ENCODE data around the gene COX17. TPM values are rescaled to one million over a fixed set of nuclear protein-coding genes. Genes with fewer than 3 reads are reported as not detected.

COX17 gene
- total RNA-seq, 2 experiments from 2014 or later = 52.7 to 54.5 TPM

DNA sequence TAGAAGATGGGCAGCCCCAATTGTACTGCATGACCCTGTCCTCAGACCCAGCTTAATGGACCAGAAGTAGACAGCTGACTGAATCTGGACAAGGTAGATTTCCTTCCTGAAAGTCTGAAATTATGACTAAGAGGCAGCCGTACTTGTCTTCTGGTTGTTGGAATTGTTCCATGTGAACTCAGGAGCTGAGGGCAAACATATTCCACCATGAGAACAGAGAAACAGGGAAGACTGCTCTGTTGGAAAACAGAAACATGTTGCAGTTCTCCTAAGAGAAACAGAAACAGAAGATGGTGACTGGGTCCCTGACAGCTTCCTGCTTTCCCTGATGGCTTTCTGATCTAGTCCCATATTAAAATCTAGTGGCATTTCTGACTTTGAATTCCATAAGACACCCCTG, 41.0 kb downstream of the COX17 start:
- Mint-ChIP-seq H3K27ac (no peak overlapping the region), H3K9me3 (peaks cover 7% of the 10 kb centered on the region), H3K36me3 (ENCODE audit: low read depth) (peaks cover 12% of the 10 kb centered on the region), H3K4me3 (no peak overlapping the region), H3K27me3 (no peaks in the 10 kb centered on the region), H3K4me1 (peaks cover 29% of the 10 kb centered on the region)
- POLR2A ChIA-PET = no interaction called here
- DNase-seq = no peak
- CTCF ChIA-PET = interaction anchor here (1.5 kb wide), 2 partner anchors 10 to 16 kb away, joined by 4 read pairs; no protein-coding TSS in a partner anchor

DNA sequence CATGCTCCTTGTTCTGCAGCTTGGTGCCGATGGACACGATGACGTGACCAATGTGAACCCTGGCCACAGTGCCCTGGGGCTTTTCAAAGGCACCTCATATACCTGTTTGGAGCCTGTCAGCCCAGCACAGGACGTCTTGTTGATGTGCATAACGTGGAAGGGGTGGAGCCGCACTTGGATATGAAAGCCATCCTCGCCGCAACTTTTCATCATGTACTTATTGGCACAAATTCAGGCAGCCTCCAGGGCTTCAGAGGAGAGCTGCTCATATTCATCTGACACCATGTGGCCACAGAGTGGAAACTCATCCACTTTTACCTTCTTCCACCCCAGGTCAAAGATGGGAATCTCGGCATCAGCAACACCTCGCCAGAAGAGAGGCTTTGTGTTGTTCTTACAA, 41.5 kb downstream of the COX17 start:
- Mint-ChIP-seq H3K36me3 (ENCODE audit: low read depth) (peaks cover 9% of the 10 kb centered on the region), H3K4me3 (no peak overlapping the region), H3K4me1 (peaks cover 29% of the 10 kb centered on the region), H3K27me3 (no peaks in the 10 kb centered on the region), H3K9me3 (peaks cover 7% of the 10 kb centered on the region), H3K27ac (no peak overlapping the region)
- no peak for DNase-seq
- CTCF ChIA-PET = interaction anchor here (1.5 kb wide), 2 partner anchors 9 to 16 kb away, joined by 4 read pairs; no protein-coding TSS in a partner anchor
- POLR2A ChIA-PET = no interaction called here

DNA sequence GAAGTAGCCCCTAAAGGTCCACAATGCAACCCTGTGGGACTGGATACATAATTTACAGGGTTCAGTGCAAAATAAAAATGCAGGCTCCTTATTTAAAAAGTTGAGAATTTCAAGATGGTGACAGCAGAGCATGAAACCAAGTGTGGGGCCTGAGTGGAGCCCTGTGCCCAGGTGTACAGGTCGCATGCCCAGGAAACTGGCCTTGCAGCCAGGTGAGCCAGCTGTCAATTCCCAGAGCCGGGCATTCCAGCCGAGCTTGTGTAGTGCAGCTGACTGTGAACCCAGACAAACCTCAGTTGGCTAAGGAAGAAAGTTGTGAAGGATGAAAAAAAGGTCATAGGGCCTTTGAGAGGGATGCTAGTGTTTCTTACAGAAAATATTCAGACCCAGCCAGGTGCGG, 44.4 kb downstream of the COX17 start:
- DNase-seq = no peak
- H3K4me3 Mint-ChIP-seq = no peak overlapping the region
- H3K36me3 Mint-ChIP-seq (ENCODE audit: low read depth) = no peaks in the 10 kb centered on the region
- H3K4me1 Mint-ChIP-seq = peaks cover 16% of the 10 kb centered on the region
- H3K27me3 Mint-ChIP-seq = peaks cover 7% of the 10 kb centered on the region
- CTCF ChIA-PET = no interaction called here
- POLR2A ChIA-PET = no interaction called here
- no peak overlapping the region for H3K27ac Mint-ChIP-seq
- no peaks in the 10 kb centered on the region for H3K9me3 Mint-ChIP-seq

DNA sequence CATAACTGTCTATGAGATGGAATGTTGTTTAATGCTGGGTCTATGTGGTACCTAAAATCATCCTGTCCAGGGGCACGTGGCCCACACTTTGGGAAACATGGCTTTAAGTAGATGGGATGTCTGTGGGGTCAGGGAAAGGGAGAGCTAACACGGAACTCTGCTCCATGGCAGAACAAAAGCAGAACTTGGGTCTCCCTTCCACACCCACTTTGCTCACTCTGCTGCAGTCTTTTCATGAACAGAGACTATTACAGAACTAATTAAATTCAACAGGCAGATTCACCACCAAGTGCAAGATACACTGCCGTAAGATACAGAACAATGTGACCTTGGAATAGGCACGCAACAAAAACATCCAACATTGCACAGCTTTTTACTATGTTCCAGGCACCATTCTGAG, 45.0 kb downstream of the COX17 start:
- ChIA-PET POLR2A (no interaction called here), CTCF (no interaction called here)
- H3K27me3 Mint-ChIP-seq = peaks cover 7% of the 10 kb centered on the region
- peaks cover 12% of the 10 kb centered on the region for H3K4me1 Mint-ChIP-seq
- no peaks in the 10 kb centered on the region for H3K9me3 Mint-ChIP-seq
- no peak for DNase-seq
- H3K27ac Mint-ChIP-seq = no peak overlapping the region
- no peak overlapping the region for H3K4me3 Mint-ChIP-seq
- no peaks in the 10 kb centered on the region for H3K36me3 Mint-ChIP-seq (ENCODE audit: low read depth)

DNA sequence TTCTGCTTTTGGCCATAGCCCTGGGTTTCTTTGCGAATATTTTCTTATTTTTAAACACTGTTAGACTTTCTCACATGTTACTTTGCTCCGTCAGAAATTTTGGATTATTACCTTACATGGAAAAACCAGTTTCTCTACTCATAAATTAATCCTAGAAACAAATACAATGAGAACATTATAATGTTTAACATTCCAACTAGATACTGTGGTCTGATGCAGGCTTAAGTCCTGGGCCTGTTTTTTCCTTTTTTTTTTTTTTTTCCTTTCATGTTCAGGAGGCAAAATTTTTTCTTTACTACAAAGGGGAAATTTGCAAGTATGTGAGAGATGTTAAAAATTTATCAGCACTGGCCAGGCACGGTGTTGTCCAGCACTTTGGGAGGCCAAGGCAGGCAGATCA, 45.7 kb downstream of the COX17 start:
- Mint-ChIP-seq H3K27ac (no peak overlapping the region), H3K4me3 (no peak overlapping the region), H3K27me3 (peaks cover 7% of the 10 kb centered on the region), H3K9me3 (no peaks in the 10 kb centered on the region), H3K4me1 (peaks cover 11% of the 10 kb centered on the region), H3K36me3 (ENCODE audit: low read depth) (no peaks in the 10 kb centered on the region)
- no peak for DNase-seq
- ChIA-PET CTCF (interaction anchor here (0.6 to 0.7 kb wide), 2 partner anchors 44 to 53 kb away, joined by 3 to 4 read pairs; no protein-coding TSS in a partner anchor), POLR2A (interaction anchor here (0.6 kb wide), 1 partner anchor 16 kb away, joined by 4 read pairs; no protein-coding TSS in a partner anchor)

DNA sequence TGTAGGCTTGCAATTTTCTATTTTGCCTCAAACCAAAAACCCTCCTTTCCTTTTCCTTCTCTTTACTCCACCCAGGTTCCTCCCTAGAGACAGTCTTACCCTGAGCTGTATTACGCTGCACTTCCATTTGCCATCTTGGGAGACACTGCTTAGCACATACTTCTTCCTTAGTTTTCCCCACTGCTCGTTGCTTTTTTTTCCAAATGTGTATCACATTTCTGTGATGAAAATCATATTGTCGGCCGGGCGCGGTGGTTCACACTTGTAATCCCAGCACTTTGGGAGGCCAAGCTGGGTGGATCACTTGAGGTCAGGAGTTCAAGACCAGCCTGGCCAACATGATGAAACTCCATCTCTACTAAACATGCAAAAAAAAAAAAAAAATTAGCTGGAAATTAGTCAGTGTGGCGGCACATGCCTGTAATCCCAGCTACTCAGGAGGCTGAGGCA, 46.3 kb downstream of the COX17 start:
- Mint-ChIP-seq H3K4me1 (peaks cover 12% of the 10 kb centered on the region), H3K9me3 (no peaks in the 10 kb centered on the region), H3K27me3 (peaks cover 7% of the 10 kb centered on the region), H3K4me3 (no peak overlapping the region), H3K36me3 (ENCODE audit: low read depth) (no peaks in the 10 kb centered on the region), H3K27ac (no peak overlapping the region)
- CTCF ChIA-PET = interaction anchor here (0.6 to 0.7 kb wide), 2 partner anchors 44 to 52 kb away, joined by 3 to 4 read pairs; no protein-coding TSS in a partner anchor
- POLR2A ChIA-PET = interaction anchor here (0.6 kb wide), 1 partner anchor 17 kb away, joined by 4 read pairs; no protein-coding TSS in a partner anchor
- DNase-seq = no peak

DNA sequence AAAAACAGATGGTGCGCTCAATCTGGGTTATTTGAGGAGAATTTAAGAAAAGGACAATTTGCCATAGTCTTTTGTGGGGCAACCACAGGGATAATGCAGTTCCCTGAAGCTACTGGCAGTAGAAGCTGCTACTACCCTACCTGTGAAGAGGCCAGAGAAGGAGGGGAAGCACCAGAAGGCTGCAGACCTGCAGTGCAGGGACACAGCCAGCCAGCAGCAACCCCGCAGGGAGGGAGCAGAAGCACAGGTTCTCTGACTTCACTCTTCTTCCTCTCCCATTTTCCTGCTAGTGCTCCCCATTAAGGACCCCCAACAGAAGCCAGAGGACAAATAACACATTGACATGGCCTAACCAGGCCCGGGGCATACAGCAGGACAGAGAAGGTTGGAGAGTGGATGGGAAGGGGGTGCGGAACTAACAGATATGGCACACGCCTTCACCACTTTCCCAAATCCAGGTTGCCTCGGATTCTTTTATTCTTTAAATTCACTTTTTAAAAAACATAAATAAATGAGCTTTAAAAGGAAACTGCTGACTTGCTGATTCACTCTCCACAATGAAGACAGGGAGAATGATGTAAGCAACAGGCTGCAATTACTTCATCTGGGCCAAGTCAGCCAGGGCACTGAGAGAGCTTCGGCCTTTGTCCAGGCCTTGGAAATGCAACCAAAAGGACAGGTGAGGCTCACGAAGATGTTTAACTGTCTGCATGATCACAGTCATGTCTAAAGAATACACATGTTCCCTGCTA, 46.9 kb downstream of the COX17 start:
- no peak for DNase-seq
- ChIA-PET CTCF (no interaction called here), POLR2A (no interaction called here)
- H3K4me1 Mint-ChIP-seq = peaks cover 12% of the 10 kb centered on the region
- H3K27ac Mint-ChIP-seq = no peak overlapping the region
- H3K9me3 Mint-ChIP-seq = no peaks in the 10 kb centered on the region
- no peaks in the 10 kb centered on the region for H3K36me3 Mint-ChIP-seq (ENCODE audit: low read depth)
- H3K27me3 Mint-ChIP-seq = peaks cover 7% of the 10 kb centered on the region
- H3K4me3 Mint-ChIP-seq = no peak overlapping the region

DNA sequence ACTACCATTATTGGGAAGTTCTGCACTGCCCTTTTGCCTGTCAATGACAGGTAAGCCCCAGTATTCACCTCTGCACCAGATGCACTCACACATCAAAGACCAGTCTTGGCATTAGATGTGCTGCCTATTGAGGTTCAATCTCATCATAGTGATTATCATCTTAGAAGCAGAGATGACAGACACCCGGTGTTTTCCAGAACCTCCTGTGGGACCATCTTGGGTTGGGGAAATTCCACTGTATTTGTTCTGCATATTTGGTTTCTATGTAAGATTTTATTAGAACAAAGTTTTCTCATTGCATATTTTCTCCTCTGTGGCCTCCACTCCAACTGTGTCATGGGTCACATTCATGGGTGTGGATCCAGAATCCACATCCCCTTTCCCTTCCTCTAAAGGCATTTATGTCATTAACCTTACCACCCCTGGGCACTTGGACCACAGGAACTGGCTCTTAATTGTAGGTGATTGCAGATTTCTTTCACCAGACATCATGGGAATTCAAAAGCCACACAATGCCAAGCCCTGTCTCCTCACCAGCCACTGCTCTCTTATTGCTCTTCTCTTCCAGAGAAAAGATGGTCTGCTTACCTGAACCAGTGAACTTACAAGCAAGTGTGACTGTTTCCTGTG, 48.3 kb downstream of the COX17 start:
- no peak overlapping the region for H3K27ac Mint-ChIP-seq
- no peaks in the 10 kb centered on the region for H3K9me3 Mint-ChIP-seq
- DNase-seq = no peak
- POLR2A ChIA-PET = no interaction called here
- CTCF ChIA-PET = interaction anchor here (0.7 to 3.1 kb wide), 4 partner anchors 12 to 74 kb away, joined by 3 to 17 read pairs (median 4); no protein-coding TSS in a partner anchor
- peaks cover 12% of the 10 kb centered on the region for H3K4me1 Mint-ChIP-seq
- H3K36me3 Mint-ChIP-seq (ENCODE audit: low read depth) = no peaks in the 10 kb centered on the region
- H3K4me3 Mint-ChIP-seq = no peak overlapping the region
- H3K27me3 Mint-ChIP-seq = peaks cover 7% of the 10 kb centered on the region

DNA sequence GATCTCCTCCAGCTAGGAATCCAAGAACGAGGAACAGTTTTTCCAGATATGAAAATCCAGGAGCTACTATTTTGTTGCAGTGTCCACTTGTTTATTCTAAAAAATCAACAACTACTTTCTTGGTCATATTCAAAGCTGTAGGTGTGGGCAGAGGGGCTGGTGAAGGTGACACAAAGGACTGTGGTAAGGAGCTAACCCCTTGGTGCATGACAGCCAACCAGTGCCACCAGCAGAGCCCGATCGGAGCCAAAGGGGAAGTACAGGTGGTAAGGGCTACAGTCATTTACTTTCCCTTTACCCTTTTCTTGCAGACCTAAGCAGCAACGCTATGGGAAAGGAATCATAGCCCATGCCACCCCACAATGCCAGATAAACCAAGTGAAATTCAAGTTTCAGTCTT, 48.8 kb downstream of the COX17 start:
- H3K4me1 Mint-ChIP-seq = peaks cover 12% of the 10 kb centered on the region
- H3K27ac Mint-ChIP-seq = no peak overlapping the region
- H3K27me3 Mint-ChIP-seq = peaks cover 7% of the 10 kb centered on the region

DNA sequence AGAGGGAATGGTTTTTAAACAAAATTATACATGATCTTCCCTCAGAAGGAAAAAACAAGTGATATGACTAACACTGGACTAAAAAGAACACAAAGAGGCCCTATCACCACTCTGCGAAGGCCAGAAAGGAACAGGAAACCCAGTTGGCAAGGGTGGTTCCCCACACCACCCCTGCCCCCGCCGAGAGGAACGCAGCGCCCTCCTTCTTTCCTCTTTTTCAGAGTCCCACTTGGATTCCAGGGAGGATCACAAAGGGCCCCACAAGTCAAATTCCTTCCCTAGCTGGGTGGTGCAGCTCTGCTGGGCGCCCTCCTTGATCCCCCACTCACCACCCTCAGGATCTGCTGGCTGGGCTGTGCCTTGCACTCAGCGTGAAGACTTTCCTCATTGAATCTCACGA, 49.7 kb downstream of the COX17 start:
- no peaks in the 10 kb centered on the region for H3K9me3 Mint-ChIP-seq
- DNase-seq = no peak
- H3K4me1 Mint-ChIP-seq = peaks cover 12% of the 10 kb centered on the region
- no peak overlapping the region for H3K27ac Mint-ChIP-seq
- ChIA-PET POLR2A (no interaction called here), CTCF (interaction anchor here (0.7 to 3.1 kb wide), 3 partner anchors 10 to 70 kb away, joined by 3 to 17 read pairs (median 5); no protein-coding TSS in a partner anchor)
- no peak overlapping the region for H3K4me3 Mint-ChIP-seq
- H3K36me3 Mint-ChIP-seq (ENCODE audit: low read depth) = no peaks in the 10 kb centered on the region
- H3K27me3 Mint-ChIP-seq = peaks cover 7% of the 10 kb centered on the region

More for the DNA sequence above, 48.8 kb downstream of the COX17 start:
- H3K9me3 Mint-ChIP-seq = no peaks in the 10 kb centered on the region
- H3K4me3 Mint-ChIP-seq = no peak overlapping the region
- H3K36me3 Mint-ChIP-seq (ENCODE audit: low read depth) = no peaks in the 10 kb centered on the region
- DNase-seq = no peak
- ChIA-PET CTCF (interaction anchor here (0.9 to 3.1 kb wide), 2 partner anchors 12 to 26 kb away, joined by 4 to 17 read pairs; no protein-coding TSS in a partner anchor), POLR2A (no interaction called here)

DNA sequence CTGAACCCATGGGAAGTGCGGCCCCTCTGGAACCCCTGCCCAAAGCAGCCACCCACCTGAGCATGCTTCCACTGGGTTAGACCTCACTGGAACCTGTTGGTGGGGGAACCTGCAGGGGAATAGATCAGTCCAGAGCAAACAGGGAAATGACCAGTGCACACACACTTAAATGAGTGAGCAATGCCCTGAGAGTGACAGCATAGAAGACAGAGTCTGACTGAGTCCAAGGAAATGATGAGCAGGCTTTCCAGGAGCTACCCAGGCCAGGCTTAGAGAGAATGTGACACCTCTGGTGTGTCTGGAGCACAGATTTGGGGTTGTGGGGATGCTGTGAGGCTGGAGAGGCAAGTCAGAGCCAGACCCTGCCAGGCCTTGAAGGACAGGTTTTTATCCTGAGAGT, 51.0 kb downstream of the COX17 start:
- H3K4me1 Mint-ChIP-seq = peaks cover 12% of the 10 kb centered on the region
- POLR2A ChIA-PET = no interaction called here
- no peak for DNase-seq
- no peak overlapping the region for H3K27ac Mint-ChIP-seq
- CTCF ChIA-PET = interaction anchor here (0.9 to 3.1 kb wide), 3 partner anchors 10 to 23 kb away, joined by 4 to 17 read pairs (median 5); no protein-coding TSS in a partner anchor
- peaks cover 7% of the 10 kb centered on the region for H3K27me3 Mint-ChIP-seq
- no peaks in the 10 kb centered on the region for H3K9me3 Mint-ChIP-seq
- no peaks in the 10 kb centered on the region for H3K36me3 Mint-ChIP-seq (ENCODE audit: low read depth)
- H3K4me3 Mint-ChIP-seq = no peak overlapping the region

DNA sequence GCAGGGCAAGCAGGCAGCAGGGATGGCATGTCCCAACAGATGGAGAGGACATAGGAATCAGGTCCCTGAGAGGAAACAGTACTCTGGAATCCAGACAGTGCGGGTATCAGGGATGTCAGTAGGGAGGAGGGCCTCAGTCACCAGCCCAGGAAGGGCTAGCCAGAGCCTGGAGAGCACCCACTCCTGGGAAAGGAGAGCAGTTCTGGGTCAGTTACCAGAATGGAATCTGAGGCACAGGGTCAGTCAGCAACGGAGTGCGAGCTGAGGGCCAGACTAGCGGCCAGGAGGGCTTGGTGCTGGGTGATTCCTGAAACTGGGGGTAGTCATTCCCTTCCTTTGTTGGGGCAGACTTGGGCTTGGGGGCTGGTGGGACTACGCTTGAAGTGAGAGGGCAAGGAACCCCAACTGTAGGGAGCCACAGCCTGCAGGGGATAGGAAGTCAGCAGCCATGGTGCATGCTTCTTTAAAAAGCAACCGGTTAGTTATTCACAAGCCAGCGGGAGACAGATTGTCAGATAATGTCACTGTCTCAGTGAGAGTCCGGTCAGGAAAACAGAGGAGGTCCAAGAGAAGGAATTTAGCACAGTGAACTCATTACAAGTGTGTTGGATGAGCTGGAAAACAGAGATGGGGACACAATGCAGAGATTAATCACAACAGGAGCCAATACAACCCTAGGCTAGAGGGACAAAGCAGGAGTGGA, 51.6 kb downstream of the COX17 start:
- H3K27ac Mint-ChIP-seq = no peak overlapping the region
- DNase-seq = no peak

More for the DNA sequence above, 51.6 kb downstream of the COX17 start:
- no peaks in the 10 kb centered on the region for H3K9me3 Mint-ChIP-seq
- H3K27me3 Mint-ChIP-seq = peaks cover 7% of the 10 kb centered on the region
- no peak overlapping the region for H3K4me3 Mint-ChIP-seq
- no peaks in the 10 kb centered on the region for H3K36me3 Mint-ChIP-seq (ENCODE audit: low read depth)
- ChIA-PET POLR2A (no interaction called here), CTCF (interaction anchor here (3.1 kb wide), 1 partner anchor 23 kb away, joined by 17 read pairs; no protein-coding TSS in a partner anchor)
- peaks cover 12% of the 10 kb centered on the region for H3K4me1 Mint-ChIP-seq

Data from activated CD4-positive, alpha-beta T cell treated with anti-CD3 and anti-CD28 coated beads, Interleukin-2, amount 10 ng/mL, durations not matched to agents 7 days and 5 days (primary cell).